GM12874 (cell line): ENCODE measurements around the gene KIF17.

Experiments
- TF ChIP-seq, protein P1 (sequence below): IDR thresholded peaks from 2 replicates; pipeline ENCODE4 v1.5.1; 2011; ENCODE audit warnings: low read depth, mild to moderate bottlenecking, control low read depth, low read length, moderate library complexity; ENCODE audit not compliant: insufficient read depth

The KIF17 gene

DNA sequence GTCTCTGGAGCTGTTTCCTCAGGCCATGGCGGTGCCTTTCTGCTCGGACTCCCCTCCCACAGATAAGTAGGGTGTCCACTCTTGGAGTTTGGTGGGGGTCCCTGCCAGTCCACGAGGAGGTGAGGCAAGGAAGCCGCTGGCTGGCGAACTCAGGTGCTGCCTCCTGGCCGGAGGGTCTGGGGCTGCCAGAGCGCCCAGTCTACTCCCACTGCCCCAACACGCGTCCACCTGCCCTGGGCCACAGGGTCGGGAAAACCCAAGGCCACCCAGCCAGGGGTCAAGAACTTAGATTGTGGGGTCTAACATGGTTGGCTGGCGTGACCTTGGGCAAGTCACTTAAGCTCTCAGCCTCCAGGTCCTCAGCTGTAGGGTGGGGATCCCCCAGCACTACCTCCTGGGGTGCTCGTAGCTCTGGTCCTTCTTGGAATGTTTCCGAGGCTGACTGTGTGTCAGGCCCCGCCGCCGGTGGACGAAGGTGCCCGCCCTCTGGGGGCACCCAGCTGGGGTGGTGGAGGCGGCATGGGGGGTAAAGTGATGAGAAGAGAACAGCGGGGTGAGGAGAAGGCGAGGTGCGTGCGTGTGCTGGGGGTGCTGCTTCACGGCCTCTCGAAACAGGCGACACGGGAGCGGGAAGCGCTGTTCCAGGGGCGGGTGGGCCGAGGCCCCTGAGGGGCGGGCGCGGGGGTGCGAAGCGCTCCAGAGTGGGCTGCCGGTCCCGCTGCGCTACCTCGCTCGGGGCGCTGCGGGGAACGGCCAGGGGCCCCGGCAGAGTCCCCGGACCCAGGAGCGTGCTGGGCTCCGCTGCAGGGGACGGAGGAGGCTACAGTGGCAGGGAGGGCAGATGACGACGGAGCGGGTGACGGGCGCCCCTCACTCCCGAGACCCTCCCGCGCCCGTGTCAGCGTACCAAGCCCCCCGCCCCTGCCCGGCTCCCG lies 13.5 kb upstream of the KIF17 start:
- TF ChIP-seq, protein P1, sequence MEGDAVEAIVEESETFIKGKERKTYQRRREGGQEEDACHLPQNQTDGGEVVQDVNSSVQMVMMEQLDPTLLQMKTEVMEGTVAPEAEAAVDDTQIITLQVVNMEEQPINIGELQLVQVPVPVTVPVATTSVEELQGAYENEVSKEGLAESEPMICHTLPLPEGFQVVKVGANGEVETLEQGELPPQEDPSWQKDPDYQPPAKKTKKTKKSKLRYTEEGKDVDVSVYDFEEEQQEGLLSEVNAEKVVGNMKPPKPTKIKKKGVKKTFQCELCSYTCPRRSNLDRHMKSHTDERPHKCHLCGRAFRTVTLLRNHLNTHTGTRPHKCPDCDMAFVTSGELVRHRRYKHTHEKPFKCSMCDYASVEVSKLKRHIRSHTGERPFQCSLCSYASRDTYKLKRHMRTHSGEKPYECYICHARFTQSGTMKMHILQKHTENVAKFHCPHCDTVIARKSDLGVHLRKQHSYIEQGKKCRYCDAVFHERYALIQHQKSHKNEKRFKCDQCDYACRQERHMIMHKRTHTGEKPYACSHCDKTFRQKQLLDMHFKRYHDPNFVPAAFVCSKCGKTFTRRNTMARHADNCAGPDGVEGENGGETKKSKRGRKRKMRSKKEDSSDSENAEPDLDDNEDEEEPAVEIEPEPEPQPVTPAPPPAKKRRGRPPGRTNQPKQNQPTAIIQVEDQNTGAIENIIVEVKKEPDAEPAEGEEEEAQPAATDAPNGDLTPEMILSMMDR, result no peak

DNA sequence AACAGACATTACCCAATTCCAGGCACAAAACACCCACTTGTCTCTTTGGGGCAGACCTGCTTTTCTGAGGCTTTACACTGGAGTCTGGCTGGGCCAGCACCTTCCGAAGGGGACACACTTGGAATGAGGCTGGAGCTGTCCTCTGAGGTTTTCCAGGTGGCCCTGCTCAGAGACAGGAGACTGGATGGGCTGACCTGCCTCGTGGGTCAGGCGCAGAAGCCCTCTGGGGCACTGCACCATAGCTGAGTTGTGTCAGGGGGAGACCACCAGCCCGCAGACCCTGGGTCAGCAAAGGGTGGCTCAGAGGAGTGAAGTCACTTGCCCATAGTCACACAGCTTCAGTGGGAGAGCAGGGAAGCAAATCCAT lies 12.9 kb upstream of the KIF17 start:
- TF ChIP-seq, protein P1, result no peak

DNA sequence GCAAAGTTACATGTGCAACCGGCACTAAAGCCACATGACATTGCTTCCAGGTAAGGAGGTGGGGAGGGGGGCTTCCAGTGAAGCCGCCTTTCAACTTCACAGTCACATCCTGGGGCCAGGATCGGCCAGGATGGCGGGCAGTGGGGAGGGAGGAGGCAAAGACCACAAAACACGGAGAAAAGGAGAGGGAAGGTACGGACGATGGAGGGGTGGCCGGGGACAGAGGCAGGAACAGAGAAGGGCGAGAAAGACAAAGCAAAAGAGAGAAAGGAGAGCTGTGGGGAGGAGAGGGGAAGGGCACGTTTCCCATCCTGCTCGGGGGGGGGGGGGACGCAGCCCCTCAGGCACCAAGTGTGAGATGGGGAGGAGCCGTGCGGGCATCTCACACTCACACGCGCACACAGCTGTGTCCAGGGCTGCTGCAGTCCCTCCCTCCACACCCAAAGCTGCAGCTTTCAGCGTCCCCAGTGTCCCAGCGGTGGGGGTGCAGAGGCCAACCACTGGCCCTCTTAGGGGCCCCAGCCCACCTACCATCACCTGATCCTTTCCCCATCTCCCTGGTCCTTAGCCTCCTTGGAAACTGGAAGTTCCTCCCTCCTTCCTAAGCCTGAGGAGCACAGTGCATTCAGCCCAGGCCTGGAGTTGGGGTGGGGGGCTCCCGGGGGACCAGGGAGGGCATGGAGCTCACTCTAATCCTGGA lies 12.3 kb upstream of the KIF17 start:
- TF ChIP-seq, protein P1, result no peak

DNA sequence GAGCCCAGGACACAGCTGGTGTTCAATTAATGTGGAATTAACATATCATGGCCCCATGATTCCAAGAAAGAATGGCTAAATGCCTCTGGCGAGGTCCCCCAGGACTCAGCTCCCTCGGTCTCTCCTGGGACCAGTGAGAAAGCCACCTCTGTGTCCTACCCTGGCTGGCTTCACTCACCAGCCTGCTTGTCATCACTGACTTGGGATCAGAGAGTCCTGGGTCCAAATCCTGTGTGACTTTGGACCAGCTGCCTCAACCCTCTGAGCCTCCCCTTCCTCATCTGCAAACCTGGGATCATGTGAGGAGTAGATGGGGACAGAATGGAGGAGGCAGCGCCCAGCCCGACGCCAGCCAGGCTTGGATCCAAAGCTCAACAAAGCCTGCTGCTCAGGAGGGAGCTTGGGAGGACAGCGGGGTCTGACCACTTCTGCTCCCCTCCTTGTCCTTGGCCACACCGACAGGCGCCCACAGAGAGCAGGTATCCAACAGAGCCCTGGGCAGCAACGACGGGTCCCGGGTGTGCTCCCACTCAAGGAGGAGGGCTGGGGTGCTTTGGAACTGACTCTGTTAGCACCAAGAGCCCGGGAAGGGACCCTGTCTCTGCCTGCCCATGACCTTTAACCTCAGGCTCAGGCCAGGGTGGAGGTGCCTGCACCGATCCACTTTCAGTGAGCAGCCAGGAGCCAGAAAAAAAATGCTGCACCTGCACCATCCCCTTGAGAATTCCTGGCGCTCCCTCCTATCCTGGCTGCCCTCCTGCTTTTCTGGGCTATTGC lies 11.5 kb upstream of the KIF17 start:
- TF ChIP-seq, protein P1, result no peak

DNA sequence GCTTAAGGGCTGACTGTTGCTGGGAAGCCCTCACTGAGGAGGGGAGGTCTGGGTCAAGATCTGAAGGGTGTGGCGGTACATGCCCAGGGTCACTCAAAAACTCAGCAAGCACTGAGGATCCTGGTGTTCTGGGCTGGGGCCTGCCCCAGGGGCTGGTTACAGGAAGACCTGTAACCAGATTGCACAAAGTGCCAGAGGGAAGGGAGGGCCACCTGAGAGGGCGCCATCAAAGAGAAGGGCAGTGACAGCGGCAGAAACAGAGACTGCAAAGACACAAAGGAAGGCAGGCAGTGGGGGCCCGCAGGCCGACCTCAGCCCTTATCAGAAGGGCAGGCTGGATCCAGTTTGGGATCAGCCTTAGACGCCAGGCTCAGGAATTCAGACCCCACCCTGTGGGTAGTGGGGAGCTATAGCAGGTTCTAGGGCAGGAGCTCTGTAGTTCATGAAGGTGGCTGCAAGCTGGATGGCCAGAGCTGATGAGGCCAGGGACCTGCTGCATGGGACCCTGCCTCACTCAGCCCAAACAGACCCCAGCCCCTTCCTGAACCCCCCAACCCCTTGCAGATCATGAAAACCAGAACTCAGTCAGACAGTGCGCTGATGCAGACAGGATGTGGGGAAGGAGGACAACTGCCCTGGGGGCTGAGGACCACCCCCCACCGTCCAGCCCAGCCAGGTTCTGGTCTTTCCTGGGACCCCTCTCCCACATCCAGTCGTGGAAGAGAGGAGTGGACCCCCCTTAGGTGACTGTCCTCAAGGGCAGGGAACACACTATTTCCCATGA lies 10.8 kb upstream of the KIF17 start:
- TF ChIP-seq, protein P1, result no peak

DNA sequence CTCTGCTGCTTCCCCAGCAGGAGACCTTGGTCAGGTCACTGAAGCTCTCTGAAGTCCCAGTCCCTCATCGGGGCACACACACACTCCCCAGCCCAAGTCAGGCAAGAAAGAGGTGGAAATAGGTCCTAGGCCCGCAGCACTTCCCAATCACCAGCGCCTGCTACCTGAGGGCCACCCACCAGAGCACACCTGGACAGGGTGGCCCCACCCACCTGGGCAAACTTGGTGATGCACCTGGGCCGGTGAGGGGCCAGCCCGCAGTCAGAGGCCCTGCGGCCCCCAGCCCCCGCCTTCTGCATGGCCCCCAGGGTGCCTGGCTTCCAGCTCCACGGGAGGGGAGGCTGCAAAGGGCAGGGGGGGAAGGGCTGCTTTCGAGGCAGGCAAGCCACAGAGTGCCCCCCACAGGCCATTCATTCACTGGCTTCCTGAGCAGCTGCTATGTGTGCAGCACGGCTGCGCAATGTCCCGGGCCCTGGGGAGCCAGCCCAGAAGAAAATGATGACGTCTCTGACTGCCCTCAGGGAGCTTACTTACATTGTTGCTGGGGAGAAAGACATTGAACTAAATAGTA lies 10.0 kb upstream of the KIF17 start:
- TF ChIP-seq, protein P1, result peak; percentile 25; the same call in 1 of the 2 replicates
